Fibroblast of lung (primary cell): Measurements from ENCODE around the gene TOX2. TPM values are rescaled to one million over a fixed set of nuclear protein-coding genes. Genes with fewer than 3 reads are reported as not detected.

Source experiments
- DNase-seq, 2 donors: peaks; one replicate each; pipeline versions ENCODE4 v3.0.0 to v3.0.0-alpha.2; 2010; ENCODE audit warnings: low read depth in 2 of 2
- H2AFZ ChIP-seq: 2 replicates; pipeline ENCODE4 v1.5.1; 2012; ENCODE audit warnings: low read length, control low read depth, inconsistent platforms
- H3K27ac ChIP-seq: 2 replicates; pipeline ENCODE4 v1.5.1; 2011; ENCODE audit warnings: low read length, control low read depth; ENCODE audit not compliant: insufficient read depth
- H3K27me3 ChIP-seq: 2 replicates; pipeline ENCODE4 v1.5.1; 2011; ENCODE audit warnings: mild to moderate bottlenecking, low read length; ENCODE audit not compliant: control insufficient read depth, insufficient read depth
- H3K36me3 ChIP-seq: 2 replicates; pipeline ENCODE4 v1.5.1; 2011; ENCODE audit warnings: low read length; ENCODE audit not compliant: control insufficient read depth, insufficient read depth
- H3K4me1 ChIP-seq: 2 replicates; pipeline ENCODE4 v1.5.1; 2011; ENCODE audit warnings: low read length; ENCODE audit not compliant: control insufficient read depth, insufficient read depth; ENCODE audit errors: extremely low read depth
- H3K4me2 ChIP-seq: 2 replicates; pipeline ENCODE4 v1.5.1; 2011; ENCODE audit warnings: low read length, control low read depth; ENCODE audit not compliant: insufficient read depth; ENCODE audit errors: extremely low read depth
- H3K4me3 ChIP-seq, 4 experiments: fragments of 200-600 bp in 1 of 4; sonication (generic) in 1 of 4; replicated peaks in 1 of 4; 2 replicates each; pipeline ENCODE4 v1.5.1; 2011 to 2016; ENCODE audit warnings: low read length in 4 of 4, low read depth in 3 of 4, mild to moderate bottlenecking in 3 of 4, control low read depth in 2 of 4, inconsistent platforms in 1 of 4, mixed read lengths in 1 of 4; ENCODE audit not compliant: insufficient read depth in 1 of 4; ENCODE audit errors: control extremely low read depth in 1 of 4
- H3K79me2 ChIP-seq: 2 replicates; pipeline ENCODE4 v1.5.1; 2012; ENCODE audit warnings: mild to moderate bottlenecking, low read length, inconsistent platforms; ENCODE audit not compliant: control insufficient read depth, insufficient read depth
- H3K9ac ChIP-seq: 2 replicates; pipeline ENCODE4 v1.5.1; 2011; ENCODE audit warnings: mild to moderate bottlenecking, low read length, control low read depth; ENCODE audit not compliant: insufficient read depth
- H3K9me3 ChIP-seq: 2 replicates; pipeline ENCODE4 v1.5.1; 2012; ENCODE audit warnings: low read depth, low read length; ENCODE audit not compliant: control insufficient read depth, insufficient read depth
- H4K20me1 ChIP-seq: 2 replicates; pipeline ENCODE4 v1.5.1; 2011; ENCODE audit warnings: low read length; ENCODE audit not compliant: control insufficient read depth, insufficient read depth; ENCODE audit errors: extremely low read depth
- CTCF ChIP-seq, 2 donors: IDR thresholded peaks in 1 of 2; conservative IDR thresholded peaks in 1 of 2; 1 replicate in 1 of 2; 2 replicates in 1 of 2; pipeline ENCODE4 v1.5.1; 2011 to 2012; ENCODE audit warnings: low read length in 2 of 2, control low read depth in 1 of 2, inconsistent platforms in 1 of 2, low read depth in 1 of 2, mild to moderate bottlenecking in 1 of 2
- EZH2 ChIP-seq: IDR thresholded peaks from 2 replicates; pipeline ENCODE4 v1.5.1; 2012; ENCODE audit warnings: low read length, control low read depth, mild to moderate bottlenecking; ENCODE audit errors: missing control alignments
- polyA plus RNA-seq, 2 donors: library from polyadenylated mRNA; depleted of rRNA in 1 of 2; stranded (reverse) in 1 of 2; unstranded in 1 of 2; fragments of >200 nt; gene quantifications; 2 replicates each; pipeline ENCODE4 v1.2.1, GENCODE V29; 2011 to 2012; ENCODE audit warnings: missing spikeins in 1 of 2
- total RNA-seq: library from RNA; depleted of rRNA; stranded (reverse); fragments of >200 nt; gene quantifications from 2 replicates; pipeline ENCODE4 v1.2.1, GENCODE V29; 2014

The TOX2 gene
- total and polyA plus RNA-seq, 2 donors (not counting 1 experiment from before 2014, with no cell fraction given), result 5.9 to 9.6 TPM

GRCh38 chr20:44050327-44050726 lies 135.7 kb downstream of the TOX2 start:
- Histone ChIP-seq H3K36me3 (peaks cover 3% of the 10 kb centered on the region), H3K79me2 (no peaks in the 10 kb centered on the region)

DNA sequence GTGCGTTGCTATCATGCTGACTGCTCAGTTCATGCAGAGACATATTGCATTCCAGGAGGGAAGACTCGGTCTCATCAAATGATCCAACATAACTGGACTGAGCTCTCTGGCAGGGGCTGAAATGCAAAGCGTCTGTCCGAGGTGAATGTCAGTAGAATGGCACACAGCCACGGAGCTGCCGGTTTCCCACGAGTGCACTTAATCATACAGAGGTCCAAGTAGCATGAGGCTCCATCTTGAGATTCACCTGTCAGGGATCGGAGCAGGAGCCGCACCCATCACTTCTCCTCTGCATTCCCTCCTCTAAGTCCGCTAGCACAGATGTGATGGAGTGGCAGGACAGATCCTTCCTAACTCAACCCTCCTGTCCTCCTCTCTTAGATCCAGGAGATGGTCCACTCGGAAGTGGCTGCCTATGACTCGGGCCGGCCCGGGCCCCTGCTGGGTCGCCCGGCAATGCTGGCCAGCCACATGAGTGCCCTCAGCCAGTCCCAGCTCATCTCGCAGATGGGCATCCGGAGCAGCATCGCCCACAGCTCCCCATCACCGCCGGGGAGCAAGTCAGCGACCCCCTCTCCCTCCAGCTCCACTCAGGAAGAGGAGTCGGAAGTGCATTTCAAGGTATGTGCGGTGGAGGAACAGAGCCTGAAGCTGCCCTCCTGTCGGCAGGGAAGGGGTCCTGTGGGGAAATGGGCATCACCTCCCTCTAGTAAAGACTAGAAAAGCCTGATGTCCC lies 136.4 kb downstream of the TOX2 start:
- Histone ChIP-seq H3K36me3 (peaks cover 3% of the 10 kb centered on the region), H2AFZ (no peak overlapping the region), H3K27ac (no peak overlapping the region), H3K4me2 (no peak overlapping the region), H3K4me1 (no peaks in the 10 kb centered on the region), H3K4me3 (no peak overlapping the region), H3K27me3 (no peaks in the 10 kb centered on the region), H3K9me3 (no peaks in the 10 kb centered on the region), H3K79me2 (no peaks in the 10 kb centered on the region), H4K20me1 (peaks cover 2% of the 10 kb centered on the region), H3K9ac (no peak overlapping the region)
- no peak for DNase-seq
- TF ChIP-seq CTCF (conservative IDR thresholded peaks at IDR 0.05 in 1 of 2, IDR thresholded peaks at IDR 0.05 in 1 of 2; ENCODE audit: low read depth in 1 of 2, low read length in 2 of 2), result no peak
- no peak for TF ChIP-seq EZH2

More at GRCh38 chr20:44050327-44050726, 135.7 kb downstream of the TOX2 start:
- Histone ChIP-seq H3K27ac (no peak overlapping the region), H3K4me2 (no peak overlapping the region), H3K27me3 (no peaks in the 10 kb centered on the region), H3K4me1 (no peaks in the 10 kb centered on the region), H3K4me3 (no peak overlapping the region), H4K20me1 (peaks cover 2% of the 10 kb centered on the region), H3K9ac (no peak overlapping the region), H2AFZ (no peak overlapping the region), H3K9me3 (no peaks in the 10 kb centered on the region)
- DNase-seq, result no peak
- TF ChIP-seq EZH2 (no peak), CTCF (conservative IDR thresholded peaks at IDR 0.05 in 1 of 2, IDR thresholded peaks at IDR 0.05 in 1 of 2; ENCODE audit: low read depth in 1 of 2, low read length in 2 of 2) (no peak)

- peaks cover 2% of the 10 kb centered on the region for H4K20me1 ChIP-seq
- H3K4me3 ChIP-seq, result no peak overlapping the region
- no peaks in the 10 kb centered on the region for H3K79me2 ChIP-seq
- no peak overlapping the region for H3K27ac ChIP-seq
- H3K9me3 ChIP-seq, result no peaks in the 10 kb centered on the region
- no peaks in the 10 kb centered on the region for H3K4me1 ChIP-seq
- H3K9ac ChIP-seq, result no peak overlapping the region
- TF ChIP-seq EZH2 (no peak), CTCF (conservative IDR thresholded peaks at IDR 0.05 in 1 of 2, IDR thresholded peaks at IDR 0.05 in 1 of 2; ENCODE audit: low read depth in 1 of 2, low read length in 2 of 2) (no peak)
- no peaks in the 10 kb centered on the region for H3K27me3 ChIP-seq
- H3K36me3 ChIP-seq, result peaks cover 3% of the 10 kb centered on the region
- no peak overlapping the region for H3K4me2 ChIP-seq
- no peak for DNase-seq
- H2AFZ ChIP-seq, result no peak overlapping the region
Measured at GRCh38 chr20:44051661-44052000, 137.0 kb downstream of the TOX2 start.
